C4-2B (cell line): ENCODE data around the gene TNS1.

Experiments
- CTCF ChIP-seq: fragments of 450-650 bp; conservative IDR thresholded peaks from 2 replicates; pipeline ENCODE4 v1.5.1; 2017; ENCODE audit warnings: mild to moderate bottlenecking
- ZFX ChIP-seq: fragments of 450-650 bp; IDR thresholded peaks from 2 replicates; pipeline ENCODE4 v1.6.1; 2017

- no peak for TF ChIP-seq CTCF
- 0 out of 2 replicates have a peak, but pooled peaks have one; percentile 9 for TF ChIP-seq ZFX
Measured at GRCh38 chr2:217897816-217898806, 104.7 kb downstream of the TNS1 start.
